ENCODE measurements around the gene APOBEC4.

- TF ChIP-seq CTCF (conservative IDR thresholded peaks at IDR 0.05; ENCODE audit: low read depth, low read length) = no peak
- no peak for TF ChIP-seq SMC3 (IDR thresholded peaks at IDR 0.05; ENCODE audit: low read depth, low read length)
- TF ChIP-seq MAZ (IDR thresholded peaks at IDR 0.05; ENCODE audit: borderline replicate concordance, low read depth, low read length) = no peak
- no peak for TF ChIP-seq USF2 (IDR thresholded peaks at IDR 0.05; ENCODE audit: low read depth, low read length)
- no peak for TF ChIP-seq BHLHE40 (IDR thresholded peaks at IDR 0.05; ENCODE audit: low read depth, low read length)
- TF ChIP-seq RAD21 (IDR thresholded peaks at IDR 0.05; ENCODE audit: low read length) = no peak
- TF ChIP-seq CEBPB (IDR thresholded peaks at IDR 0.05; ENCODE audit: low read depth, low read length) = no peak
- no peak for TF ChIP-seq POLR2A (IDR thresholded peaks at IDR 0.05; ENCODE audit: low read depth, low read length)
- TF ChIP-seq NFE2L2 (IDR thresholded peaks at IDR 0.05; ENCODE audit: low read depth, low read length) = no peak
Observed at GRCh38 chr1:183607322-183607980, 45.7 kb downstream of the APOBEC4 start.
